GM12874 (cell line): Measurements from ENCODE around the gene ZNF423.

Experiments
- CTCF ChIP-seq: IDR thresholded peaks from 2 replicates; pipeline ENCODE4 v1.5.1; 2011; ENCODE audit warnings: low read depth, mild to moderate bottlenecking, control low read depth, low read length, moderate library complexity; ENCODE audit not compliant: insufficient read depth

ZNF423 gene

GRCh38 chr16:49516382-49517036, 339.4 kb downstream of the ZNF423 start:
- TF ChIP-seq CTCF, result no peak

GRCh38 chr16:49515861-49516260, 340.1 kb downstream of the ZNF423 start:
- no peak for TF ChIP-seq CTCF

DNA sequence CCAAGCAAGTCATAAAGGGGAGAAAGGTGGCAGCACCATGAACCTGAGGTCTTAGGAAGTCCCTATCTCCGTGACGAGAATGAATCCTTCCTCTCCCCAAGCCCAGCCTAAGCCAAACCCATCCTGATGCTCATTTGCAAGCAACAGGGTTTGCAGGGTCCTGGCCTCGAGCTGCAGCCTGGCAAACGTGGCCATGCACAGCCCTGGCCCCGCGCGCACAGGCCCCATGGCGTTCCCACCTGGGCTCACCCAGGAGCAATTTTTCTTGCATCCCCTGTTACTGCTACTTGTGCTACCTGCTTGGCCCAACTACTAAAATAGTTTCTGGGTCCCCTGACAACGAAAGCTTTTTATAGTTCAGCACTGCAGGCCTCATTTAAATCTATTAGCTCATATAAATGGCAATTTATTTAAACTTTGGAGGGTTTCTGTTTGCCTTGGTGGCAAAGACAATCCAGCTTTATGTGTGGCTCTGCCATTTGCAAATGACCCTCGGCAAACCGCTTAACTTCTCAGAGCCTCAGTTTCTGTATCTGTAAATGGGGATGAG, 340.8 kb downstream of the ZNF423 start:
- no peak for TF ChIP-seq CTCF

DNA sequence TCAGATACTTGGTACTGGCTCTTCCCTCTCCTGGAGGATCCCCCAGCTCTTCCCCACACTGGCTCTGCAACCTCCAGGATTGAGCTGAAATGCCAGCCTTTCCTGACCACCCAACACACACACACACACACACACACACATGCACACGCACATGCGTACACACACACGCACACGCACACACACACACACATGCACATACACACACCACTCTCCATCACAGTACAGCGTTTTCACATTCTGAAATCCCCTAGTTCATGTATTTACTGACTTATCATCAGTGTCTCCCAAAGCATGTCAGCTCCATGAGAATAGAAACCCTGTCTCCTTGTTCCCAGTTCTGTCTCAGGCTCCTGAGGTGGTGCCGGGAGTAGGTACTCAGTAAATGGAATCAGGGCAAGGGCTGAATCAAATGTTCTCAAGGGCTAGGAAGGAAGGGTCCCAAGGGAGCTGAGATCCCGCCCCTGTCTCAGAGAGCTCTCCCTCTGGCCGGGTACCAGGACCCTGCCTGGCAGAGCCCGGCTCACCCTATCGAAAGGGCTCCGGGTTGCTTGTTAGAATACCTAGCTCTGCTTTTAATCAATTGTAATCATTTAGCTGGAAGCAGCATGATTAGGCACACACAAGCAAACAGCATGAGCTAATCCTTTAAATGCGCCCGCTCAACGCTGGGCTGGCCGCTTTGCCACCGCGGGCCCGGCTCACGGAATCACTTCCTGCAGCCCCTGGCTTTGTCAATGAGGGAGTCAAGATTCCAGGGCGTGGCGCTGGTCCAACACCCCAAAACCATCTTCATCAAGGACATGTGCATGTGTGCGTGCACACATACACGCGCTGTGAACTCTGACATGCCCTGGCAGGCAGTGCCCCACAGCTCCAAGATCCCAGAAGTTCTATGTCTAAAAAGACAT, 341.6 kb downstream of the ZNF423 start:
- TF ChIP-seq CTCF, result no peak

DNA sequence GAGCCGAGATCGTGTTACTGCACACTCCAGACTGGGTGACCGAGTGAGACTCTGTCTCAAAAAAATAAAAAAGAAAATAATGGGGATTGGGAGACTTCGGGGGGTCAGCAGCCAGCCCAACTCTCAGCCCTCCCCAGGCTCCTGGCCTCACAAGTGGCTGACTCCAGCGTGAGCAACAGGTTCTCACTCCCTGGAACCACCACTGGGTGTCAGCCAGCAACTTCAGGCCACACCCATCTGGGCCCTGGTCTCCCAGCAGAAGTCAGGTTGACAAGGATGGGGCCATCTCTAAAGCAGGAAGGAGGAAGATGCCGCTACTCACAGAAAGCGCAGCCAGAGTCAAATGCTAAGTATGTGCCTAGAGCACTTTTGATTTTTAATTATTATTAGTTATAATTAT, 342.9 kb downstream of the ZNF423 start:
- no peak for TF ChIP-seq CTCF

GRCh38 chr16:49510654-49511305, 345.1 kb downstream of the ZNF423 start:
- TF ChIP-seq CTCF, result no peak

DNA sequence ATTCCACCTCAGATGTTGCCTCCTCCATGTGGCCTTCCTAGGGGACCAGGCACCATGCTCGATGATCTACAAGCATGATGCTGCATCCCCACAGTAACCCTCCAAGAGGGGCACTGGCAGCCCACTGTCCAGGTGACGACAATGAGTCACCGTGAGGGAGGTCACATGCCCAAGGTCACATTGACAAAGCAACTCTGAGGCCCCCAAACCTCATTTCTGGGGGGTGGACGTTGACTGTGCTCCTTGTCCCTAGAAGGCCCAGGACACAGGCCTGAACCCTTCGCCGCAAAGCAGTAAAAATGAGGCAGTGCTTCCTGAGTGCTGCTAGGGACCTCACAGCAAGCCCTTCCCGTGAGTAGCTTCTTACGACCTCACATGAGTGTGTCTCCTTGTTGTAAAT, 345.8 kb downstream of the ZNF423 start:
- TF ChIP-seq CTCF, result no peak
